HepG2 (cell line): ENCODE measurements around the gene QRICH2. TPM values are rescaled to one million over a fixed set of nuclear protein-coding genes. Genes with fewer than 3 reads are reported as not detected.

Experiments
- CHD4 ChIP-seq: fragments of 200-600 bp; sonication (generic); IDR thresholded peaks from 2 replicates; pipeline ENCODE4 v1.7.0; 2017; ENCODE audit warnings: mild to moderate bottlenecking, low read length, borderline replicate concordance
- DNMT1 ChIP-seq: sonication (generic); formaldehyde crosslinking; IDR thresholded peaks from 2 replicates; pipeline ENCODE4 v1.5.1; 2020; ENCODE audit warnings: mild to moderate bottlenecking, missing genetic modification reagents
- IKZF4 ChIP-seq: sonication (generic); formaldehyde crosslinking; IDR thresholded peaks from 2 replicates; pipeline ENCODE4 v1.5.1; 2020; ENCODE audit warnings: borderline replicate concordance, mild to moderate bottlenecking, low read depth, missing genetic modification reagents; ENCODE audit errors: not compliant biosample characterization
- KDM2A ChIP-seq: sonication (generic); formaldehyde crosslinking; IDR thresholded peaks from 2 replicates; pipeline ENCODE4 v1.4.0; 2020; ENCODE audit warnings: low read depth, missing genetic modification reagents, borderline replicate concordance
- MED8 ChIP-seq: sonication (generic); formaldehyde crosslinking; IDR thresholded peaks from 2 replicates; pipeline ENCODE4 v1.8.1; 2023; ENCODE audit warnings: mild to moderate bottlenecking, missing genetic modification reagents; ENCODE audit not compliant: insufficient replicate concordance
- PRMT3 ChIP-seq: sonication (generic); formaldehyde crosslinking; IDR thresholded peaks from 2 replicates; pipeline ENCODE4 v1.8.1; 2022; ENCODE audit warnings: low read depth, mild to moderate bottlenecking, moderate library complexity, missing genetic modification reagents, borderline replicate concordance
- RARA ChIP-seq: IDR thresholded peaks from 2 replicates; pipeline ENCODE4 v1.6.1; 2016; ENCODE audit warnings: missing genetic modification reagents, missing compliant biosample characterization
- SIN3A ChIP-seq: IDR thresholded peaks from 2 replicates; pipeline ENCODE4 v1.6.1; 2011; ENCODE audit warnings: low read depth, mild to moderate bottlenecking, control low read depth, low read length, borderline replicate concordance
- SIX1 ChIP-seq: sonication (generic); formaldehyde crosslinking; IDR thresholded peaks from 2 replicates; pipeline ENCODE4 v1.4.0; 2020; ENCODE audit warnings: missing genetic modification reagents, borderline replicate concordance
- SMYD3 ChIP-seq: sonication (generic); formaldehyde crosslinking; IDR thresholded peaks from 2 replicates; pipeline ENCODE4 v1.8.1; 2023; ENCODE audit warnings: mild to moderate bottlenecking, missing genetic modification reagents
- TAF1 ChIP-seq: sonication (generic); formaldehyde crosslinking; IDR thresholded peaks from 2 replicates; pipeline ENCODE4 v1.4.0; 2020; ENCODE audit warnings: missing genetic modification reagents
- TARDBP ChIP-seq: sonication (generic); formaldehyde crosslinking; IDR thresholded peaks from 2 replicates; pipeline ENCODE4 v1.8.0; 2022; ENCODE audit warnings: mild to moderate bottlenecking, missing genetic modification reagents
- THYN1 ChIP-seq: sonication (generic); formaldehyde crosslinking; IDR thresholded peaks from 2 replicates; pipeline ENCODE4 v1.8.1; 2023; ENCODE audit warnings: low read depth, mild to moderate bottlenecking, moderate library complexity, missing genetic modification reagents, borderline replicate concordance
- ZFP62 ChIP-seq: sonication (generic); formaldehyde crosslinking; IDR thresholded peaks from 2 replicates; pipeline ENCODE4 v1.4.0; 2020; ENCODE audit warnings: missing genetic modification reagents
- ZNF670 ChIP-seq: sonication (generic); formaldehyde crosslinking; IDR thresholded peaks from 2 replicates; pipeline ENCODE4 v1.8.0; 2022; ENCODE audit warnings: mild to moderate bottlenecking, missing genetic modification reagents, borderline replicate concordance
- polyA plus RNA-seq, 8 experiments: library from polyadenylated mRNA; depleted of rRNA in 3 of 8; stranded (reverse) in 7 of 8; unstranded in 1 of 8; fragments of >200 nt; fragmentation: Illumina TruSeq in 4 of 8; extraction: Trizol in 4 of 8; gene quantifications; 2 replicates each; pipeline versions ENCODE4 v1.2.1 to v1.2.3, GENCODE V29; 2011 to 2016; ENCODE audit warnings: low read depth in 4 of 8, missing spikeins in 1 of 8, mixed read lengths in 1 of 8; ENCODE audit not compliant: insufficient read depth in 1 of 8
- total RNA-seq, 5 experiments: library from RNA; depleted of rRNA; stranded (reverse); fragments of >200 nt; fragmentation: Illumina TruSeq; extraction: Trizol; gene quantifications; 2 replicates each; pipeline ENCODE4 v1.2.3, GENCODE V29; 2016; ENCODE audit warnings: low read depth in 1 of 5
- TF ChIP-seq, protein P1 (sequence below): sonication (generic); formaldehyde crosslinking; IDR thresholded peaks from 2 replicates; pipeline ENCODE4 v1.5.1; 2020; ENCODE audit warnings: missing genetic modification reagents, mild to moderate bottlenecking, borderline replicate concordance
- TF ChIP-seq, protein P2 (sequence below): IDR thresholded peaks from 2 replicates; pipeline ENCODE4 v1.6.1; 2016
- TF ChIP-seq, protein P3 (sequence below): sonication (generic); formaldehyde crosslinking; IDR thresholded peaks from 2 replicates; pipeline ENCODE4 v1.8.1; 2023; ENCODE audit warnings: mild to moderate bottlenecking, inconsistent platforms, moderate library complexity, missing genetic modification reagents, borderline replicate concordance
- TF ChIP-seq, protein P4 (sequence below): sonication (generic); formaldehyde crosslinking; IDR thresholded peaks from 2 replicates; pipeline ENCODE4 v1.9.0; 2022; ENCODE audit warnings: low read depth, missing genetic modification reagents
- TF ChIP-seq, protein P5 (sequence below): sonication (generic); formaldehyde crosslinking; IDR thresholded peaks from 2 replicates; pipeline ENCODE4 v1.5.1; 2020; ENCODE audit warnings: mild to moderate bottlenecking, missing genetic modification reagents, moderate library complexity

The QRICH2 gene
- total and polyA plus RNA-seq, 2 of the 13 experiments (the other 11 are each of a cell fraction or from before 2014, with no cell fraction given) = 3.7 to 5.7 TPM

DNA sequence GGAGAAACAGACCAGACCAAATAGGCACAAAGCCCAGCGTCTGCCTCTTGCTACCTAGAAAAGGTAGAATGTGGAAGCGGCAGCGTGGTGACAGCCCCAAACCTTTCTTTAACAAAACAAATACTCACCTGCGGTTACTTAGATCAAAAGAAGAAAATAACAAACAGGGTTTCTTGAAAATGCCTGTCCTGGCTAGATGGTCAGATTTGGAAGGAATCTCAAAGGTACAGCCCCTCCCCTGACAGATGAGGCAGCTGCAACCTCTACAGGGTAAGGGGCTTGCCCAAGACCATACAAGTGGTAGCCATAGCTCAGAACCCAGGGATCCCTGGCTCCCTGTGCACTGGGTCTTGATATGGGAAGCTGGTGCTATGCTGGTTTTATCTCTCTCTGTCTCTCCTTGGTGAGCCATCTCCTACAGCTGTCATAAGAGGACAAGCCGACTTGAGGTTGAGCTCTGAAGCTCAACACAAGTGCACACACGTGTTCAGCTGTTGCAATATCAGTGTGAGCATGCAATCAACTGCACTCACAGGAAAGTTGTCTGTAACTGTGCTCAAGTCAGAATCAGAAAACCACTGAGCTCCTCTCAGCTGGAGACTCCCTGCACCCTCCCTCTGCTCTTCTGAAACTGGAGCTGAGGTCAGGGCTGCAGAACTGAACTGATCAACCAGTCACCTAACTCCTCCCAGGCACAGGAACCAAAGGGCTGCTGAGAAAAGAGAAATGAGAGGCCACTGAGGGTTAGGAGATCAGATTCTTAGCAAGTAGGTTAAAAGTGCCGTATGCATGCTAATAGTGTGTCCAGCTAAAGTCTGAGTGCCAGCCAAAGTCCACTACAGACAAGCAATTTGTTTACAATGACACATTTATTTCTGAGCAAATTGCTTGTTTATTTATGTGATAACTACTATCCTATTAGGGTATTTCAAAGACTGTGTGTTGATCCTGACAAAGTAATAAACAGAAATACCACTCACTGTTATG lies 61.7 kb downstream of the QRICH2 start (continued):
- no peak for TF ChIP-seq ZNF670 (CRISPR knock-in tag)
- TF ChIP-seq MED8 (CRISPR knock-in tag) = no peak
- no peak for TF ChIP-seq SMYD3 (CRISPR knock-in tag)
- TF ChIP-seq KDM2A (CRISPR knock-in tag) = no peak
- TF ChIP-seq, protein P1, sequence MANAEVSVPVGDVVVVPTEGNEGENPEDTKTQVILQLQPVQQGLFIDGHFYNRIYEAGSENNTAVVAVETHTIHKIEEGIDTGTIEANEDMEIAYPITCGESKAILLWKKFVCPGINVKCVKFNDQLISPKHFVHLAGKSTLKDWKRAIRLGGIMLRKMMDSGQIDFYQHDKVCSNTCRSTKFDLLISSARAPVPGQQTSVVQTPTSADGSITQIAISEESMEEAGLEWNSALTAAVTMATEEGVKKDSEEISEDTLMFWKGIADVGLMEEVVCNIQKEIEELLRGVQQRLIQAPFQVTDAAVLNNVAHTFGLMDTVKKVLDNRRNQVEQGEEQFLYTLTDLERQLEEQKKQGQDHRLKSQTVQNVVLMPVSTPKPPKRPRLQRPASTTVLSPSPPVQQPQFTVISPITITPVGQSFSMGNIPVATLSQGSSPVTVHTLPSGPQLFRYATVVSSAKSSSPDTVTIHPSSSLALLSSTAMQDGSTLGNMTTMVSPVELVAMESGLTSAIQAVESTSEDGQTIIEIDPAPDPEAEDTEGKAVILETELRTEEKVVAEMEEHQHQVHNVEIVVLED (CRISPR knock-in tag) = no peak
- TF ChIP-seq, protein P2, sequence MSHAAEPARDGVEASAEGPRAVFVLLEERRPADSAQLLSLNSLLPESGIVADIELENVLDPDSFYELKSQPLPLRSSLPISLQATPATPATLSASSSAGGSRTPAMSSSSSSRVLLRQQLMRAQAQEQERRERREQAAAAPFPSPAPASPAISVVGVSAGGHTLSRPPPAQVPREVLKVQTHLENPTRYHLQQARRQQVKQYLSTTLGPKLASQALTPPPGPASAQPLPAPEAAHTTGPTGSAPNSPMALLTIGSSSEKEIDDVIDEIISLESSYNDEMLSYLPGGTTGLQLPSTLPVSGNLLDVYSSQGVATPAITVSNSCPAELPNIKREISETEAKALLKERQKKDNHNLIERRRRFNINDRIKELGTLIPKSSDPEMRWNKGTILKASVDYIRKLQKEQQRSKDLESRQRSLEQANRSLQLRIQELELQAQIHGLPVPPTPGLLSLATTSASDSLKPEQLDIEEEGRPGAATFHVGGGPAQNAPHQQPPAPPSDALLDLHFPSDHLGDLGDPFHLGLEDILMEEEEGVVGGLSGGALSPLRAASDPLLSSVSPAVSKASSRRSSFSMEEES (CRISPR knock-in tag) = no peak
- TF ChIP-seq SIN3A = no peak
- TF ChIP-seq, protein P3, sequence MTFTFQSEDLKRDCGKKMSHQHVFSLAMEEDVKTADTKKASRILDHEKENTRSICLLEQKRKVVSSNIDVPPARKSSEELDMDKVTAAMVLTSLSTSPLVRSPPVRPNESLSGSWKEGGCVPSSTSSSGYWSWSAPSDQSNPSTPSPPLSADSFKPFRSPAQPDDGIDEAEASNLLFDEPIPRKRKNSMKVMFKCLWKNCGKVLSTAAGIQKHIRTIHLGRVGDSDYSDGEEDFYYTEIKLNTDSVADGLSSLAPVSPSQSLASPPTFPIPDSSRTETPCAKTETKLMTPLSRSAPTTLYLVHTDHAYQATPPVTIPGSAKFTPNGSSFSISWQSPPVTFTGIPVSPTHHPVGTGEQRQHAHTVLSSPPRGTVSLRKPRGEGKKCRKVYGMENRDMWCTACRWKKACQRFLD = no peak
- TF ChIP-seq ZFP62 = no peak
- peak; percentile 68 for TF ChIP-seq RARA
- TF ChIP-seq TAF1 (CRISPR knock-in tag) = no peak
- no peak for TF ChIP-seq DNMT1 (CRISPR knock-in tag)
- TF ChIP-seq THYN1 (CRISPR knock-in tag) = no peak
- no peak for TF ChIP-seq CHD4
- TF ChIP-seq, protein P4, sequence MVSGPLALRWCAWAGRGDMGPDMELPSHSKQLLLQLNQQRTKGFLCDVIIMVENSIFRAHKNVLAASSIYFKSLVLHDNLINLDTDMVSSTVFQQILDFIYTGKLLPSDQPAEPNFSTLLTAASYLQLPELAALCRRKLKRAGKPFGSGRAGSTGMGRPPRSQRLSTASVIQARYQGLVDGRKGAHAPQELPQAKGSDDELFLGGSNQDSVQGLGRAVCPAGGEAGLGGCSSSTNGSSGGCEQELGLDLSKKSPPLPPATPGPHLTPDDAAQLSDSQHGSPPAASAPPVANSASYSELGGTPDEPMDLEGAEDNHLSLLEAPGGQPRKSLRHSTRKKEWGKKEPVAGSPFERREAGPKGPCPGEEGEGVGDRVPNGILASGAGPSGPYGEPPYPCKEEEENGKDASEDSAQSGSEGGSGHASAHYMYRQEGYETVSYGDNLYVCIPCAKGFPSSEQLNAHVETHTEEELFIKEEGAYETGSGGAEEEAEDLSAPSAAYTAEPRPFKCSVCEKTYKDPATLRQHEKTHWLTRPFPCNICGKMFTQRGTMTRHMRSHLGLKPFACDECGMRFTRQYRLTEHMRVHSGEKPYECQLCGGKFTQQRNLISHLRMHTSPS (CRISPR knock-in tag) = no peak
- no peak for TF ChIP-seq PRMT3 (CRISPR knock-in tag)
- no peak for TF ChIP-seq IKZF4 (CRISPR knock-in tag)
- TF ChIP-seq, protein P5, sequence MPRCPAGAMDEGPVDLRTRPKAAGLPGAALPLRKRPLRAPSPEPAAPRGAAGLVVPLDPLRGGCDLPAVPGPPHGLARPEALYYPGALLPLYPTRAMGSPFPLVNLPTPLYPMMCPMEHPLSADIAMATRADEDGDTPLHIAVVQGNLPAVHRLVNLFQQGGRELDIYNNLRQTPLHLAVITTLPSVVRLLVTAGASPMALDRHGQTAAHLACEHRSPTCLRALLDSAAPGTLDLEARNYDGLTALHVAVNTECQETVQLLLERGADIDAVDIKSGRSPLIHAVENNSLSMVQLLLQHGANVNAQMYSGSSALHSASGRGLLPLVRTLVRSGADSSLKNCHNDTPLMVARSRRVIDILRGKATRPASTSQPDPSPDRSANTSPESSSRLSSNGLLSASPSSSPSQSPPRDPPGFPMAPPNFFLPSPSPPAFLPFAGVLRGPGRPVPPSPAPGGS = no peak
- peak; percentile 66; the same call in 1 of the 2 replicates for TF ChIP-seq SIX1 (CRISPR knock-in tag)
- TF ChIP-seq TARDBP = peak; percentile 44; the same call in 1 of the 2 replicates
